Keratinocyte (primary cell): ENCODE data around the gene PIK3CA.

ENCODE experiments used
- EZH2 ChIP-seq: IDR thresholded peaks from one replicate; pipeline ENCODE4 v1.6.1; 2012; ENCODE audit warnings: inconsistent platforms, mild to moderate bottlenecking, low read length, moderate library complexity
- TF ChIP-seq, protein P1 (sequence below), 3 experiments: IDR thresholded peaks in 1 of 3; conservative IDR thresholded peaks in 1 of 3; optimal IDR thresholded peaks in 1 of 3; 2 replicates in 2 of 3; 3 replicates in 1 of 3; pipeline versions ENCODE3 to v1.5.1; 2011; ENCODE audit warnings: low read length in 3 of 3, mild to moderate bottlenecking in 3 of 3, moderate library complexity in 2 of 3, control low read depth in 1 of 3, inconsistent platforms in 1 of 3; ENCODE audit not compliant: insufficient read depth in 2 of 3; ENCODE audit errors: extremely low read depth in 1 of 3

DNA sequence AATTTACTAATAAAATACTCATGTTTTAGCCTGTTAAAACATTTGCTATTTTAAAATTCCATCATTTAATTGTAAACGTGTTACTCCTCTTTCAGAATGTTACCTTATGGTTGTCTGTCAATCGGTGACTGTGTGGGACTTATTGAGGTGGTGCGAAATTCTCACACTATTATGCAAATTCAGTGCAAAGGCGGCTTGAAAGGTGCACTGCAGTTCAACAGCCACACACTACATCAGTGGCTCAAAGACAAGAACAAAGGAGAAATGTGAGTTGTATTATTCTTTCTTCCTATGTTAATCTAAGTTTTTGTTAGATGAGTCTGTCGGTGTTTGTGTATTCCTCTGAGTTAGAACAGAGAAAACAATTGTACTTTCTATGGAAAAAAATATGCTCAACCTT lies 81.0 kb downstream of the PIK3CA start:
- TF ChIP-seq, protein P1, sequence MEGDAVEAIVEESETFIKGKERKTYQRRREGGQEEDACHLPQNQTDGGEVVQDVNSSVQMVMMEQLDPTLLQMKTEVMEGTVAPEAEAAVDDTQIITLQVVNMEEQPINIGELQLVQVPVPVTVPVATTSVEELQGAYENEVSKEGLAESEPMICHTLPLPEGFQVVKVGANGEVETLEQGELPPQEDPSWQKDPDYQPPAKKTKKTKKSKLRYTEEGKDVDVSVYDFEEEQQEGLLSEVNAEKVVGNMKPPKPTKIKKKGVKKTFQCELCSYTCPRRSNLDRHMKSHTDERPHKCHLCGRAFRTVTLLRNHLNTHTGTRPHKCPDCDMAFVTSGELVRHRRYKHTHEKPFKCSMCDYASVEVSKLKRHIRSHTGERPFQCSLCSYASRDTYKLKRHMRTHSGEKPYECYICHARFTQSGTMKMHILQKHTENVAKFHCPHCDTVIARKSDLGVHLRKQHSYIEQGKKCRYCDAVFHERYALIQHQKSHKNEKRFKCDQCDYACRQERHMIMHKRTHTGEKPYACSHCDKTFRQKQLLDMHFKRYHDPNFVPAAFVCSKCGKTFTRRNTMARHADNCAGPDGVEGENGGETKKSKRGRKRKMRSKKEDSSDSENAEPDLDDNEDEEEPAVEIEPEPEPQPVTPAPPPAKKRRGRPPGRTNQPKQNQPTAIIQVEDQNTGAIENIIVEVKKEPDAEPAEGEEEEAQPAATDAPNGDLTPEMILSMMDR (optimal IDR thresholded peaks at IDR 0.05 in 1 of 3, IDR thresholded peaks at IDR 0.05 in 1 of 3, conservative IDR thresholded peaks at IDR 0.05 in 1 of 3; ENCODE audit: extremely low read depth in 1 of 3, insufficient read depth in 2 of 3, low read length in 3 of 3): no peak
- no peak for TF ChIP-seq EZH2
